Natural killer cell (primary cell): ENCODE results near the gene RNF157. TPM values are rescaled to one million over a fixed set of nuclear protein-coding genes. Genes with fewer than 3 reads are reported as not detected.
A peak's percentile ranks its signal among the peaks of the same experiment; 100 is the strongest.

Experiments
- ATAC-seq, 3 donors: fragments of 150-1000 bp in 2 of 3; fragments of 200-7000 bp in 1 of 3; cut with Tn5 transposase; 1 replicate in 1 of 3; 2 replicates in 2 of 3; pipeline ENCODE4 v1.10.0; 2021; ENCODE audit warnings: mild to moderate bottlenecking in 2 of 3, moderate library complexity in 2 of 3
- DNase-seq, 2 donors: peaks; one replicate each; pipeline versions ENCODE4 v3.0.0 to v3.0.0-alpha.2; 2013 to 2021; ENCODE audit warnings: mixed read lengths in 1 of 2
- H3K27ac ChIP-seq: one replicate; pipeline ENCODE4 v1.5.1; 2013; ENCODE audit warnings: mild to moderate bottlenecking, low read length
- H3K27me3 ChIP-seq: one replicate; pipeline ENCODE4 v1.6.1; 2013; ENCODE audit warnings: low read length; ENCODE audit not compliant: control insufficient read depth, insufficient read depth
- H3K36me3 ChIP-seq: one replicate; pipeline ENCODE4 v1.6.1; 2013; ENCODE audit warnings: low read length; ENCODE audit not compliant: control insufficient read depth, insufficient read depth
- H3K4me1 ChIP-seq: one replicate; pipeline ENCODE4 v1.6.1; 2013; ENCODE audit warnings: low read length; ENCODE audit not compliant: control insufficient read depth, insufficient read depth
- H3K4me3 ChIP-seq: one replicate; pipeline ENCODE4 v1.5.1; 2013; ENCODE audit warnings: low read length
- H3K9me3 ChIP-seq: one replicate; pipeline ENCODE4 v1.6.1; 2013; ENCODE audit warnings: low read length; ENCODE audit not compliant: control insufficient read depth, insufficient read depth
- H3K27ac Mint-ChIP-seq, 2 donors: one replicate each; pipeline ENCODE4 v1.8.0; 2022; ENCODE audit warnings: mild to moderate bottlenecking in 2 of 2, mixed read lengths in 2 of 2, moderate library complexity in 1 of 2
- H3K27me3 Mint-ChIP-seq, 2 donors: one replicate each; pipeline ENCODE4 v1.8.0; 2022; ENCODE audit warnings: low read depth in 2 of 2, mixed read lengths in 2 of 2
- H3K36me3 Mint-ChIP-seq: one replicate; pipeline ENCODE4 v1.8.0; 2022; ENCODE audit warnings: mixed read lengths
- H3K4me1 Mint-ChIP-seq, 2 donors: one replicate each; pipeline ENCODE4 v1.8.0; 2022; ENCODE audit warnings: mixed read lengths in 2 of 2
- H3K4me3 Mint-ChIP-seq: one replicate; pipeline ENCODE4 v1.8.0; 2022; ENCODE audit warnings: mild to moderate bottlenecking, moderate library complexity, mixed read lengths
- H3K9me3 Mint-ChIP-seq, 2 donors: one replicate each; pipeline ENCODE4 v1.8.0; 2022; ENCODE audit warnings: mixed read lengths in 2 of 2
- CTCF ChIP-seq: fragments of 200-600 bp; IDR thresholded peaks from one replicate; pipeline ENCODE4 v1.8.0; 2022; ENCODE audit warnings: antibody characterized with exemption
- WGBS: methylation state at CpG from one replicate; pipeline ENCODE4 v1.1.7; 2013; ENCODE audit warnings: missing lambda C conversion rate; ENCODE audit not compliant: insufficient coverage; 5-methylcytosine and 5-hydroxymethylcytosine counted together
- intact Hi-C: fragments of 100-400 bp; cut with micrococcal nuclease; formaldehyde crosslinking; loops from one replicate; pipeline ENCODE4 v1.14.2; 2022
- total RNA-seq, 4 donors: library from RNA; stranded (reverse); fragments of 120-200 nt in 1 of 4; gene quantifications; one replicate each; pipeline versions ENCODE4 v1.2.3 to v1.2.4, GENCODE V29; 2013 to 2022

The RNF157 gene
- total RNA-seq, 3 donors from 2014 or later (not counting 1 experiment from before 2014, with no cell fraction given): 4.9 to 9.1 (median 8.5) TPM

- Mint-ChIP-seq H3K27me3 (no peaks in the 10 kb centered on the region), H3K27ac (peak overlapping the region; percentile 80 to 84), H3K4me1 (peaks cover 14% of the 10 kb centered on the region in 2 donors), H3K9me3 (no peaks in the 10 kb centered on the region), H3K4me3 (peak overlapping the region; percentile 21), H3K36me3 (no peaks in the 10 kb centered on the region)
- intact Hi-C loops: no loop called here
- Histone ChIP-seq H3K9me3 (no peaks in the 10 kb centered on the region), H3K4me1 (peaks cover 13% of the 10 kb centered on the region), H3K4me3 (no peak overlapping the region), H3K36me3 (no peaks in the 10 kb centered on the region), H3K27me3 (no peaks in the 10 kb centered on the region), H3K27ac (peak overlapping the region; percentile 43)
- 77% methylated on average over 5 of the region's 6 CpGs for WGBS
- ATAC-seq (peak in 2 of 3 donors; percentile 41 to 56), DNase-seq (peak in 1 of 2 donors; percentile 86)
- no peak for TF ChIP-seq CTCF
Measured at GRCh38 chr17:76179496-76180467, 60.5 kb downstream of the RNF157 start.

GRCh38 chr17:76178124-76178523 lies 62.2 kb downstream of the RNF157 start:
- Mint-ChIP-seq H3K4me1 (peaks cover 14% of the 10 kb centered on the region in 2 donors), H3K36me3 (no peaks in the 10 kb centered on the region), H3K9me3 (no peaks in the 10 kb centered on the region), H3K27me3 (no peaks in the 10 kb centered on the region), H3K4me3 (no peak overlapping the region), H3K27ac (no peak overlapping the region)
- no peak for TF ChIP-seq CTCF
- DNase-seq (no peak), ATAC-seq (no peak)
- Histone ChIP-seq H3K9me3 (no peaks in the 10 kb centered on the region), H3K4me1 (peaks cover 13% of the 10 kb centered on the region), H3K27ac (no peak overlapping the region), H3K4me3 (no peak overlapping the region), H3K36me3 (no peaks in the 10 kb centered on the region), H3K27me3 (no peaks in the 10 kb centered on the region)
- 83% methylated on average over 10 of the region's 10 CpGs for WGBS
- intact Hi-C loops: no loop called here

GRCh38 chr17:76176701-76177574 lies 63.4 kb downstream of the RNF157 start:
- H3K4me1 Mint-ChIP-seq: peaks cover 9 to 10% of the 10 kb centered on the region in 2 donors

More at GRCh38 chr17:76176701-76177574, 63.4 kb downstream of the RNF157 start:
- Histone ChIP-seq H3K27me3 (no peaks in the 10 kb centered on the region), H3K9me3 (no peaks in the 10 kb centered on the region), H3K4me1 (peaks cover 9% of the 10 kb centered on the region), H3K27ac (no peak overlapping the region), H3K4me3 (no peak overlapping the region), H3K36me3 (no peaks in the 10 kb centered on the region)
- no peak for TF ChIP-seq CTCF
- Mint-ChIP-seq H3K4me3 (no peak overlapping the region), H3K27ac (no peak overlapping the region), H3K36me3 (no peaks in the 10 kb centered on the region), H3K27me3 (no peaks in the 10 kb centered on the region), H3K9me3 (no peaks in the 10 kb centered on the region)
- intact Hi-C loops: no loop called here
- ATAC-seq (no peak), DNase-seq (no peak)
- WGBS: 92% methylated on average over 34 of the region's 34 CpGs
